ENCODE data around the gene TLR6. TPM values are rescaled to one million over a fixed set of nuclear protein-coding genes. Genes with fewer than 3 reads are reported as not detected.

TLR6 gene
- total RNA-seq, 1 experiment from 2014 or later: 4.8 TPM

GRCh38 chr4:38902221-38902620 is 45.6 kb upstream of the TLR6 start:
- no peaks in the 10 kb centered on the region for H4K20me1 ChIP-seq (ENCODE audit: insufficient read depth)
- POLR2A ChIA-PET: interaction anchor here (1.2 kb wide), 1 partner anchor 557 kb away, joined by 3 read pairs; the partner anchor contains the start of genes LIAS and RPL9
- H3K4me3 ChIP-seq (replicated peaks in 1 of 2; ENCODE audit: low read depth in 1 of 2, low read length in 2 of 2): no peak overlapping the region

More at GRCh38 chr4:38902221-38902620, 45.6 kb upstream of the TLR6 start:
- Histone ChIP-seq H3K9me2 (ENCODE audit: insufficient read depth) (no peaks in the 10 kb centered on the region), H3K27ac (ENCODE audit: low read depth, low read length) (no peak overlapping the region), H3K36me3 (ENCODE audit: control insufficient read depth in 1 of 2, insufficient read depth in 2 of 2, low read length in 2 of 2) (no peaks in the 10 kb centered on the region; a peak in 1 of 4 replicates), H2AFZ (ENCODE audit: low read depth, low read length, poor library complexity, severe bottlenecking) (no peak overlapping the region), H3K4me1 (ENCODE audit: control insufficient read depth in 1 of 2, insufficient read depth in 2 of 2, low read length in 2 of 2) (no peaks in the 10 kb centered on the region), H3K4me2 (ENCODE audit: low read length) (no peak overlapping the region), H3K9me3 (ENCODE audit: control insufficient read depth in 1 of 2, insufficient read depth in 1 of 2, low read depth in 1 of 2, low read length in 2 of 2) (no peaks in the 10 kb centered on the region), H3K79me2 (ENCODE audit: insufficient read depth, low read length) (no peaks in the 10 kb centered on the region), H3K27me3 (ENCODE audit: insufficient read depth, low read length) (no peaks in the 10 kb centered on the region), H3K9ac (ENCODE audit: low read length) (no peak overlapping the region)
- ChIA-PET CTCF (interaction anchor here (0.8 to 3.0 kb wide), 7 partner anchors 41 to 567 kb away, joined by 3 to 50 read pairs (median 5); partner anchors contain the start of gene WDR19), RAD21 (ENCODE audit: low non-redundant PET in 1 of 2, low total read pairs in 2 of 2, uncharacterized antibody in 2 of 2, unreplicated experiment in 2 of 2) (interaction anchor here (0.7 to 1.7 kb wide), 5 partner anchors 111 to 233 kb away, joined by 3 to 13 read pairs (median 4); no protein-coding TSS in a partner anchor)
- TF ChIP-seq SIN3A (IDR thresholded peaks at IDR 0.05; ENCODE audit: low read depth) (no peak), ZFX (IDR thresholded peaks at IDR 0.05) (no peak), EZH2phosphoT487 (IDR thresholded peaks at IDR 0.05; ENCODE audit: borderline replicate concordance) (no peak), CEBPB (IDR thresholded peaks at IDR 0.05; ENCODE audit: low read depth) (no peak), YY1 (IDR thresholded peaks at IDR 0.05; ENCODE audit: extremely low read depth, insufficient replicate concordance, low read depth, low read length) (no peak), ZNF274 (IDR thresholded peaks at IDR 0.05; ENCODE audit: low read depth, low read length) (no peak), RAD21 (IDR thresholded peaks at IDR 0.05; ENCODE audit: low read depth) (no peak), CBX3 (IDR thresholded peaks at IDR 0.05; ENCODE audit: low read depth) (no peak), TCF7L2 (IDR thresholded peaks at IDR 0.05; ENCODE audit: borderline replicate concordance, extremely low read depth, insufficient read depth, insufficient read length) (no peak), REST (IDR thresholded peaks at IDR 0.05; ENCODE audit: low read depth) (no peak), POLR2A (IDR thresholded peaks at IDR 0.05; ENCODE audit: borderline replicate concordance, extremely low read depth, insufficient read depth, insufficient read length) (no peak), POLR2AphosphoS5 (IDR thresholded peaks at IDR 0.05; ENCODE audit: low read depth, low read length) (no peak), SP1 (IDR thresholded peaks at IDR 0.05; ENCODE audit: low read depth) (no peak), ELF1 (IDR thresholded peaks at IDR 0.05; ENCODE audit: borderline replicate concordance, low read depth) (no peak), FOSL1 (IDR thresholded peaks at IDR 0.05; ENCODE audit: low read depth) (no peak), EGR1 (IDR thresholded peaks at IDR 0.05; ENCODE audit: low read depth) (no peak), JUND (IDR thresholded peaks at IDR 0.05) (no peak)
- no TSS peak for BruUV-seq (replicated peaks)
- DNase-seq (ENCODE audit: low read depth, low spot score) (no peak), ATAC-seq (no peak)
- intact Hi-C loops (cut with micrococcal nuclease): loop anchor here (1.0 to 5.0 kb wide), 2 partner anchors 233 to 550 kb away; no protein-coding TSS in a partner anchor
